GM12892 (cell line): Measurements from ENCODE around the gene PCGF3.

Experiments
- POLR2A ChIP-seq: IDR thresholded peaks from 2 replicates; pipeline ENCODE4 v1.6.1; 2011; ENCODE audit warnings: low read depth, low read length, control low read depth
- POLR2AphosphoS5 ChIP-seq: IDR thresholded peaks from 2 replicates; pipeline ENCODE4 v1.6.1; 2011; ENCODE audit warnings: low read depth, low read length, control low read depth
- TAF1 ChIP-seq: IDR thresholded peaks from 2 replicates; pipeline ENCODE4 v1.6.1; 2011; ENCODE audit warnings: low read depth, mild to moderate bottlenecking, control low read depth, low read length, borderline replicate concordance

DNA sequence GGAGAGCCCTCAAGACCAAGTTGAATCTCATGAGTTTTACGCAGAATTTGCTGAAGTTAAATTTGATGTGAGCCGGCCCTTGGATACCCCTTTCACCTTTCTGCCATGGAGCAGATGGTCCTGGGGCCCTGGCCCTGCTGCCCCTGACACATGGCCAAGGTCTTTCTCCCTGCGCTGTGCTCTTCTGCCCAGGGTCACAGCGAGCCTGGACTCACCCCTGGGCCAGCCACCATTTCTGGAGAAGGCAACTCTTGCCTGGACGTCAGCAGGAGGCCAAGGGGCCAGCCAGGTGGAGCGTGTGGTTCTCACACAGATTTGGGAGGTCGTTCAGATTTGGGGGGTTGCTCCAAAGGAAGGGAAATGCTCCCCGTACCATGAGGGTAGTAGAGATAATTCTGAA, 30.0 kb downstream of the PCGF3 start:
- no peak for TF ChIP-seq POLR2AphosphoS5
- no peak for TF ChIP-seq POLR2A
- TF ChIP-seq TAF1 = no peak
